Activated CD8-positive, alpha-beta memory T cell treated with anti-CD3 and anti-CD28 coated beads, Interleukin-2, amount 50 U/mL, for 4 hours (primary cell): ENCODE measurements around the gene PDCD7.
"Not testable (repeated sequence)": the region's sequence is repeated elsewhere in the genome, so short reads cannot be mapped to it uniquely, and the experiment has no call there.

Experiments used
- DNase-seq: peaks from one replicate; pipeline ENCODE4 v3.0.0-alpha.2; 2020

PDCD7 gene

GRCh38 chr15:65115086-65115485, 18.5 kb downstream of the PDCD7 start, which contains the start of gene UBAP1L:
Gene UBAP1L, minus strand, starts transcription at chr15:65115200. Its CDS starts 8,985 bp downstream, at chr15:65106215.
- DNase-seq = no peak

DNA sequence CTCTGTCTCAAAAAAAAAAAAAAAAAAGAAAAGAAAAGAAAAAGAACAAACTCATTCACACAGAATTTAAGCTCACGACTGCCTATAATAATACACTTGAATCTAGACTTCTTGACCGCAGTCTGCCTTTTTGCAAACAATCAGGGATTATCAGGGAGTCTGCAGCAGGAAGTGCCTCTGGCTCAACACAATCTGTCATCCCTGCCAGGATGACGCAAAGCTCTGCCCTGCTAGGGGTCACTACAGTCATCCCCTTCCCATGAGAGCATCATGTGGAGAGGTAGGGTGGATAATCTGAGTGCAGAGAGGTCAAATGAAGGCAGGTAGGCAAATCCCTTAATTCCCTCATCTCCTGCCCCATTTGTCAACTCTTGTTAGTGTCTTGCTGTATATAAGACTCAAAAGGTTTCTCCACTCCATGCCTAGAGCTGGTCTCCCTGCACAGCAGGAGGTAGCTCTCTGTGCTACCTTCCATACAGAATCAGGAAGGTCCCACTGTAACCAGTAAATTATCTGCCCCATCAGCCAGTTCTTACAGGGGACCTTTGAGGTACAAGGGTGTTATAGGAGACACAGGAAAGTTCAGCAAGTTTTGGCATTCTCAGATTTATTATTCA, 22.8 kb downstream of the PDCD7 start:
- no peak for DNase-seq

DNA sequence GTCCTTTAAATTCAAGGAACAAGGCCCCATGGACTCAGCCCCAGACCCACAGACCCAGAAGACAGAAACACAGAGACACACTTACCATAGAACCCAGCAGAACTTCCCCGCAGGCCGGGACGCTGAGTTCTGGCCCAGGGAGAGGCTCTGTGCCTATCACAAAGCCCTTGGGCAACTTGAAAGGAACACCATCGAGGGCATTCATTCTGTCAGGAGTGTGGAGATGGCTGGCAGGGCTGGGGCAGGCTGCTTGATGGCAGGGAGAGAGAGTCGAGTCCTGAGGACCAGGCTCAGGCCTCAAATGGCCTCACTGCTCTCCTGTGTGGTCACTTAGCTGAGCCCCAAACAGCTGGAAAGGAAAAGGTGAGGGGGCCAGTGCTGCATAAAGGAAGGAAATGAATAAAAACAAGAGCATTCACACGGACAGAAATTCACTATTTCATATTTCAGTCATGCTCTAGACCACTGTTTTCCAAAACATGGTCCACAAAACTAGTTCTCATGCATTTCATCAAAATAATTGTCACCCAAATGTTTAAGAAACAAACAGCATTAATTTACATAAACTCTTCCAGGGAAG, 27.5 kb downstream of the PDCD7 start:
- DNase-seq = no peak

GRCh38 chr15:65105038-65105437, 28.6 kb downstream of the PDCD7 start:
- DNase-seq = no peak

GRCh38 chr15:65102912-65103311, 30.7 kb downstream of the PDCD7 start:
- no peak for DNase-seq

DNA sequence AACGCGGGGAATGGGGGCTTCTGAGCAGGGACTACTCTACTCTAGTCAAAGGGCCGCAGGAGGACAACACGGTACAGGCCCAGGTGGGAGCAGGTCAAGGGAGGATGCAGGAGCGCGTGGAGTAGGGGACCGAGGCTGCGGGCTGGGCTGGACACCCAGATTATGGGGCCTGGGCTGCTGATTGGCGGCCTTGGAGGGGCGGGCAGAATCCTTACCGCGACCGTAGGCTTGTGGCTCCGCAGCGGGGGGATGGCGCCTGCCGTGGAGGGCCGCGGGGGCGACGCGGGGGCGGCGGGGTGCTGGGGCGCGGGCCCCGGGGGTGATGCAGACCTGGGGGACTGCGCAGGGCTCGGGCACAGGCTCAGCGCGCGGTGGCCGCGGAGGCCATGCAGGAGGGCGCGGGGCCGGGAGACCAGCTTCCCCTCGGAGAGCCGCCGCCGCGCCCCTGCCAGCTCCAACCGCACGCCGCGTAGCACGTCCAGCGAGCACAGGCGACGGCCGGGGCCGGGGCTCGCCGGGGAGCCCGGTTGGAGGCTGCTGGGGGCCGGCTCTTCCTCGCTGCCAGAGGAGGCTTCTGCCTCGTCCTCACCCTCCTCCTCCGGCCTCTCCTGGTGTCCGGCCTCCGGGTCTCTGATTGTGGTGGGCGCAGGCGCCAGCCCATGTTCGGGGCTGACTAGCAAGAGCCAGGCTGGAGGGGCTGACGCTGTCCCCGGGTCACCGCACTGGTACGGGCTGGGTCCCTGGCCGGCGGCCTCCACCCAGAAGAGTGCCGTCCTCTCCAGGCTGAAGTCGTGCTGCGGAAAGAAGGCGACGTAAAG, 31.5 kb downstream of the PDCD7 start:
- no peak for DNase-seq

GRCh38 chr15:65101411-65101890, 32.2 kb downstream of the PDCD7 start:
- DNase-seq = peak; percentile 50

GRCh38 chr15:65100442-65100841, 33.2 kb downstream of the PDCD7 start:
- no peak for DNase-seq

- DNase-seq = not testable (repeated sequence)
Measured at GRCh38 chr15:65099801-65100200, 33.8 kb downstream of the PDCD7 start.

DNA sequence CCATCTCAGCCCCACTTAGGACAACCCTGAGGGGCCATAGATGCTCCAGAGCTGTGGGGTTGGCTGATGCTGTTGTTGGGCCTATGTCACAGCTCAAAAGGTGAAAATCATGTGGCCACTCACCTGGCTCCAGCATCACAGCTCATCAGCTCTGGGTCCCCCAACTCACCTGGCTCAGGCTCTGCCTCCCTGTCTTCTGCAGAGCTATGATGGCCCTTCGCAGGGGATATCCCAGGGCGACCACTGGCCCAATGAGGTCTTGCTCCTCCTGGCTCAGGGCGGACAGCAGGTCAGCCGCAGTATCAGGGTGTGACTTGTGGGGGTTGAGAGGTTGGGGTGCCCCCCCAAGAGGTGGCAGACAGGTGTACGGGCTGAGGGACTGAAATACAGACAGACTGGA, 34.3 kb downstream of the PDCD7 start:
- DNase-seq = no peak

GRCh38 chr15:65097651-65098263, 35.9 kb downstream of the PDCD7 start:
- no peak for DNase-seq

- no peak for DNase-seq
Measured at GRCh38 chr15:65096481-65097385, 36.9 kb downstream of the PDCD7 start.

- DNase-seq = no peak
Measured at GRCh38 chr15:65095747-65096104, 37.9 kb downstream of the PDCD7 start.

GRCh38 chr15:65095011-65095746, 38.4 kb downstream of the PDCD7 start:
- no peak for DNase-seq

- DNase-seq = no peak
Measured at GRCh38 chr15:65094294-65094995, 39.2 kb downstream of the PDCD7 start.

GRCh38 chr15:65093793-65094170, 39.8 kb downstream of the PDCD7 start:
- not testable (repeated sequence) for DNase-seq

- DNase-seq = no peak
Measured at GRCh38 chr15:65092911-65093792, 40.5 kb downstream of the PDCD7 start.

- DNase-seq = no peak
Measured at GRCh38 chr15:65091946-65092770, 41.5 kb downstream of the PDCD7 start.

- DNase-seq = no peak
Measured at GRCh38 chr15:65089206-65089824, 44.3 kb downstream of the PDCD7 start.
